ENCODE measurements around the gene IL20RA. TPM values are rescaled to one million over a fixed set of nuclear protein-coding genes. Genes with fewer than 3 reads are reported as not detected.

Gene IL20RA
- polyA plus RNA-seq, 4 donors = 0.81 to 3.0 (median 1.4) TPM

DNA sequence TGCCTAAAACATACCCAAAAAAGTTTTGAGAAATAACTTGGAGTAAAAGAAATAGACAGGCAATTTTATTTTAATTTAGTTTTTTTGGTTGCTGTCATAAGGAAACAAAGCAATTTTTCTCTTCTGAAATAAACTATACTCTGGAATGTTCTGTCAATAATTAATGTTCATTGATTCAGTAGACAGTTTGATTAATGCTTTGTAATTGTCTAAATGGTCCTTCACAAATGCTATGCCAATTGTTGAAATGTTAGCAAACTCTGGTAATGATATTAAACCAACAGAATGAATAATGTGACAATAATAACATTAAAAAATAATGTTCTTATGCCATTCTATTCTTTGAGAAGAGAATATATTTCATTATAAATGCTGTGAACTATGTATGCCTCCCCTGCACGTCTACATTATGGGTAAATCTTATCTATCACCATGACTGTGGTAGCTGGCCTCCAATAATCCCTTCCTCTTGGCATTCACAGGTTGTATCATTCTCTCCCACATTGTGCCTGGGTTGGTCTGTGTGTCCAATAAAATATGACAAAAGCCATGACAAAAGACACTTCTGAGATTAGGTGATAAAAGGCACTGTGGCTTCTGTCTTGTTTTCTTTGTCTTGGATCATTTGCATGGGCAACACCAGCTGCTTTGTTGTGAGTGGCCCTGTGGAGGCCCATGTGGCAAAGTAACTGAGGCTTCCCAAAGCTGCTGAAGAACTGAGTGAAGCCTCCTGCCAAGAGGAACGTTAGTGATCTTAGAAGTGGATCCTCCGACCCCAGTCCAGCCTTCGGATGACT is 25.1 kb downstream of the IL20RA start:
- FAIRE-seq = no peak

DNA sequence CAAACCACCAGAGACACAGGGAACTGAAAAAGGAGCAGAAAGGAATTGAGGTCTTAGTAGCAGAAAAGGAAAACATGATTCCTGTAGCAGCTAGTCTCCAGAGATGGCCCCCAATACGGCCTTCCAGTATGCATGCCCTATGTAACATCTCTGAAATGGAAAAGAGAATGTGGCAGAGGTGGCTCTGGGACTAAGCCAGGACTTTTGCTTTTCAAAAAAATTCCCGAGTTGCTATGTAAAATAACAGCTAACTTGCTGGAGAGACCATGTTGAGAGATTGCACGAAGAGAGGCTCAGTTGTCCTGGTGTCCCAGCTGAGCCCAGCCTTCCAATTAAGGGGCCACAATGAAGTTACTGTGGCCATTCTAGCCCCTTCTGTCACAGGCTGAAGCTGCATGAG is 27.7 kb downstream of the IL20RA start:
- DNase-seq (no peak), FAIRE-seq (no peak)
- H3K4me1 ChIP-seq (ENCODE audit: control insufficient read depth in 3 of 3, insufficient read depth in 2 of 3, low read depth in 1 of 3, low read length in 2 of 3) = no peaks in the 10 kb centered on the region
- H3K27me3 ChIP-seq (ENCODE audit: control insufficient read depth in 3 of 3, insufficient read depth in 3 of 3, low read length in 3 of 3) = no peaks in the 10 kb centered on the region
- H3K4me3 ChIP-seq (ENCODE audit: low read depth in 1 of 3, low read length in 3 of 3) = no peak overlapping the region
- no peaks in the 10 kb centered on the region for H3K36me3 ChIP-seq (ENCODE audit: control insufficient read depth in 3 of 3, insufficient read depth in 2 of 3, low read depth in 1 of 3, low read length in 3 of 3)
- H3K9me3 ChIP-seq (ENCODE audit: control insufficient read depth in 2 of 2, insufficient read depth in 1 of 2, low read depth in 1 of 2, low read length in 1 of 2) = peaks cover 0 to 4% of the 10 kb centered on the region in 2 donors
- 63 to 90% (median 70%) methylated on average over 3 of the region's 3 CpGs for WGBS, 3 donors
- H3K27ac ChIP-seq (ENCODE audit: low read depth in 1 of 3, low read length in 2 of 3) = no peak overlapping the region

More for the DNA sequence above, 25.1 kb downstream of the IL20RA start:
- DNase-seq = no peak
- Histone ChIP-seq H3K36me3 (ENCODE audit: control insufficient read depth in 3 of 3, insufficient read depth in 2 of 3, low read depth in 1 of 3, low read length in 3 of 3) (no peaks in the 10 kb centered on the region), H3K4me1 (ENCODE audit: control insufficient read depth in 3 of 3, insufficient read depth in 2 of 3, low read depth in 1 of 3, low read length in 2 of 3) (no peaks in the 10 kb centered on the region), H3K4me3 (ENCODE audit: low read depth in 1 of 3, low read length in 3 of 3) (no peak overlapping the region), H3K27me3 (ENCODE audit: control insufficient read depth in 3 of 3, insufficient read depth in 3 of 3, low read length in 3 of 3) (no peaks in the 10 kb centered on the region), H3K9me3 (ENCODE audit: control insufficient read depth in 2 of 2, insufficient read depth in 1 of 2, low read depth in 1 of 2, low read length in 1 of 2) (peaks cover 0 to 4% of the 10 kb centered on the region in 2 donors), H3K27ac (ENCODE audit: low read depth in 1 of 3, low read length in 2 of 3) (no peak overlapping the region)
- WGBS, 3 donors = 45 to 66% (median 59%) methylated on average over 4 of the region's 4 CpGs

GRCh38 chr6:137016356-137016755 is 28.4 kb downstream of the IL20RA start:
- FAIRE-seq (no peak), DNase-seq (no peak)
- Histone ChIP-seq H3K36me3 (ENCODE audit: control insufficient read depth in 3 of 3, insufficient read depth in 2 of 3, low read depth in 1 of 3, low read length in 3 of 3) (no peaks in the 10 kb centered on the region), H3K27me3 (ENCODE audit: control insufficient read depth in 3 of 3, insufficient read depth in 3 of 3, low read length in 3 of 3) (no peaks in the 10 kb centered on the region), H3K4me1 (ENCODE audit: control insufficient read depth in 3 of 3, insufficient read depth in 2 of 3, low read depth in 1 of 3, low read length in 2 of 3) (no peaks in the 10 kb centered on the region), H3K27ac (ENCODE audit: low read depth in 1 of 3, low read length in 2 of 3) (no peak overlapping the region), H3K9me3 (ENCODE audit: control insufficient read depth in 2 of 2, insufficient read depth in 1 of 2, low read depth in 1 of 2, low read length in 1 of 2) (peaks cover 0 to 4% of the 10 kb centered on the region in 2 donors), H3K4me3 (ENCODE audit: low read depth in 1 of 3, low read length in 3 of 3) (no peak overlapping the region)
- WGBS, 3 donors = 50 to 88% (median 82%) methylated on average over 2 of the region's 2 CpGs

GRCh38 chr6:137015943-137016342 is 28.8 kb downstream of the IL20RA start:
- H3K4me1 ChIP-seq (ENCODE audit: control insufficient read depth in 3 of 3, insufficient read depth in 2 of 3, low read depth in 1 of 3, low read length in 2 of 3) = no peaks in the 10 kb centered on the region
- DNase-seq (no peak), FAIRE-seq (no peak)
- no peak overlapping the region for H3K4me3 ChIP-seq (ENCODE audit: low read depth in 1 of 3, low read length in 3 of 3)
- no peaks in the 10 kb centered on the region for H3K36me3 ChIP-seq (ENCODE audit: control insufficient read depth in 3 of 3, insufficient read depth in 2 of 3, low read depth in 1 of 3, low read length in 3 of 3)
- no peaks in the 10 kb centered on the region for H3K27me3 ChIP-seq (ENCODE audit: control insufficient read depth in 3 of 3, insufficient read depth in 3 of 3, low read length in 3 of 3)
- H3K27ac ChIP-seq (ENCODE audit: low read depth in 1 of 3, low read length in 2 of 3) = no peak overlapping the region
- 68 to 72% (median 71%) methylated on average over 4 of the region's 4 CpGs for WGBS, 3 donors
- peaks cover 0 to 4% of the 10 kb centered on the region in 2 donors for H3K9me3 ChIP-seq (ENCODE audit: control insufficient read depth in 2 of 2, insufficient read depth in 1 of 2, low read depth in 1 of 2, low read length in 1 of 2)

DNA sequence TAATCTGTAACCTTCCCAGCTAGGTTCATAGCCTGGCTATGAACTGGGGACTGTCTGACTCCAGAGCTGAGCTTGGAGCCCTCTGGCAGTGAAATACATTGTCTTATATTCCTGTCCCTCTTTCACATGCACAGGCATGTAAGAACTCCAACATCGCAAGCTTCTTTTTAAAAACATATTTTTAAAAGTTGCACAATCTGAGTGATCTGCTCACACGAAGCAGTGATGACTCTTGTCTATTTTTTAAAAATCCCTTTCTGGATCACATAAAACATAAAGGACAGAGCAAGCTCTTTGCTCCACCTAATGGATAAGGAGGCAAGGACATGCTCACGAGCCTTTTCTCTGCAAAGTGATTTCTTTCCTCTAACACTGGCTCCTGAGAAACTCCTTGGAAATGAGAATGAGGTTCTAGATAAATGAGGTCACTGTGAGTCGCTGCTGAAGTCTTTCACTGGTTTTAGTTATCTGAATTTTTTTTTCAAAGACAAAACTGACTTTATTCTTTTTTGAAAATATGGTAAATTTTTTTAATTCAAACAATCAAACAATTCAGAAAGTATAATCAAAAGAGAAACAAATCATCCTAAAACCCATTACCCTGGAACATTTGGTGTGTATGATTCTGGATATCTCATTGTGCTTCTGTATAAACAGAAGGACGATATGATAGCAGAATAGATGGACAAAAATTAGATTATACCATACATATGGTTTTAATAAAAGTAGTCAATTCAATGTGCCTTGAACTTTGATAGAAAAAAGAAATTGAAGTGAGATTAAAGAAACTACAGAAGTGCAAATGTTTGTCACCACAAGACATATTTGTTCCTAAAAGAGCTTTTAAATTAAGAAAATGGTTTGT is 30.8 kb downstream of the IL20RA start:
- H3K27me3 ChIP-seq (ENCODE audit: control insufficient read depth in 3 of 3, insufficient read depth in 3 of 3, low read length in 3 of 3) = no peaks in the 10 kb centered on the region
- no peaks in the 10 kb centered on the region for H3K36me3 ChIP-seq (ENCODE audit: control insufficient read depth in 3 of 3, insufficient read depth in 2 of 3, low read depth in 1 of 3, low read length in 3 of 3)
- H3K4me3 ChIP-seq (ENCODE audit: low read depth in 1 of 3, low read length in 3 of 3) = no peak overlapping the region
- FAIRE-seq (no peak), DNase-seq (peak; percentile 42 to 44)
- no peaks in the 10 kb centered on the region for H3K4me1 ChIP-seq (ENCODE audit: control insufficient read depth in 3 of 3, insufficient read depth in 2 of 3, low read depth in 1 of 3, low read length in 2 of 3)
- no peaks in the 10 kb centered on the region for H3K9me3 ChIP-seq (ENCODE audit: control insufficient read depth in 2 of 2, insufficient read depth in 1 of 2, low read depth in 1 of 2, low read length in 1 of 2)
- 34% methylated on average over 5 of the region's 5 CpGs for WGBS, 3 donors
- no peak overlapping the region for H3K27ac ChIP-seq (ENCODE audit: low read depth in 1 of 3, low read length in 2 of 3)

- Histone ChIP-seq H3K36me3 (ENCODE audit: control insufficient read depth in 3 of 3, insufficient read depth in 2 of 3, low read depth in 1 of 3, low read length in 3 of 3) (peaks cover 0 to 2% (median 0%) of the 10 kb centered on the region in 3 donors), H3K27ac (ENCODE audit: low read depth in 1 of 3, low read length in 2 of 3) (no peak overlapping the region), H3K4me3 (ENCODE audit: low read depth in 1 of 3, low read length in 3 of 3) (no peak overlapping the region), H3K27me3 (ENCODE audit: control insufficient read depth in 3 of 3, insufficient read depth in 3 of 3, low read length in 3 of 3) (no peaks in the 10 kb centered on the region), H3K4me1 (ENCODE audit: control insufficient read depth in 3 of 3, insufficient read depth in 2 of 3, low read depth in 1 of 3, low read length in 2 of 3) (no peaks in the 10 kb centered on the region), H3K9me3 (ENCODE audit: control insufficient read depth in 2 of 2, insufficient read depth in 1 of 2, low read depth in 1 of 2, low read length in 1 of 2) (no peaks in the 10 kb centered on the region)
- FAIRE-seq (no peak), DNase-seq (no peak)
- WGBS, 3 donors = 84 to 90% (median 88%) methylated on average over 1 of the region's 1 CpG
Measured at GRCh38 chr6:137013031-137013430, 31.7 kb downstream of the IL20RA start.

GRCh38 chr6:137011406-137011805 is 33.4 kb downstream of the IL20RA start:
- Histone ChIP-seq H3K9me3 (ENCODE audit: control insufficient read depth in 2 of 2, insufficient read depth in 1 of 2, low read depth in 1 of 2, low read length in 1 of 2) (no peaks in the 10 kb centered on the region), H3K4me3 (ENCODE audit: low read depth in 1 of 3, low read length in 3 of 3) (no peak overlapping the region), H3K36me3 (ENCODE audit: control insufficient read depth in 3 of 3, insufficient read depth in 2 of 3, low read depth in 1 of 3, low read length in 3 of 3) (peaks cover 0 to 2% (median 0%) of the 10 kb centered on the region in 3 donors), H3K27ac (ENCODE audit: low read depth in 1 of 3, low read length in 2 of 3) (no peak overlapping the region), H3K27me3 (ENCODE audit: control insufficient read depth in 3 of 3, insufficient read depth in 3 of 3, low read length in 3 of 3) (no peaks in the 10 kb centered on the region), H3K4me1 (ENCODE audit: control insufficient read depth in 3 of 3, insufficient read depth in 2 of 3, low read depth in 1 of 3, low read length in 2 of 3) (no peaks in the 10 kb centered on the region)
- 72 to 83% (median 82%) methylated on average over 2 of the region's 2 CpGs for WGBS, 3 donors
- DNase-seq (no peak), FAIRE-seq (no peak)

DNA sequence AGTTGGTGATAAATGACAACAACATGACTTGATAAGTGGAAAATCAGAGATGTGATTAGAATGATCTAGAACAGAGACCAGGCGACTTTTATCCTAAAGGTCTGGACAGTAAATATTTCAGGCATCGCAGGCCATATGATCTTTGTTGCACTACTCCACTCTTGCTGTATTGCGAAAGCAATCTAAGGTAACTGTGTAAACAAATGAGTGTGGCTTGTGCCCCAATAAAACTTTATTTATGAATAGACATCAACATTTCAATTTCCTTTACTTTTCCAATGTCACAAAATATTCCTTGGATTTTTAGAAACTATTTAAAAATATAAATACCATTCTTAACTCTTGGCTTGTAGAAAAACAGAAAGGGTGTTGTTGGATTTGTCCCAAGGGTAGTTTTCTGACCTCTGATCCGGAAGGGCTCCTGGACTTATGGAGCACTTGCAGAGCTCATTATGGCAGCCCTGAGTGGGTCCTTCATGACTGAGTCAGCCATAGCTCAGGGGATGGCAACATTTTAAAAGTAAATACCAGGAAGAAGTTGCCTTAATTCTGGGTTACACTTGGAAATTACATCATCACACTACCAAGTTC is 34.5 kb downstream of the IL20RA start:
- WGBS, 3 donors = 94 to 97% (median 95%) methylated on average over 4 of the region's 4 CpGs
- DNase-seq = no peak
- Histone ChIP-seq H3K9me3 (ENCODE audit: control insufficient read depth in 2 of 2, insufficient read depth in 1 of 2, low read depth in 1 of 2, low read length in 1 of 2) (no peaks in the 10 kb centered on the region), H3K36me3 (ENCODE audit: control insufficient read depth in 3 of 3, insufficient read depth in 2 of 3, low read depth in 1 of 3, low read length in 3 of 3) (peaks cover 0 to 2% (median 0%) of the 10 kb centered on the region in 3 donors), H3K4me1 (ENCODE audit: control insufficient read depth in 3 of 3, insufficient read depth in 2 of 3, low read depth in 1 of 3, low read length in 2 of 3) (no peaks in the 10 kb centered on the region), H3K4me3 (ENCODE audit: low read depth in 1 of 3, low read length in 3 of 3) (no peak overlapping the region), H3K27me3 (ENCODE audit: control insufficient read depth in 3 of 3, insufficient read depth in 3 of 3, low read length in 3 of 3) (peaks cover 0 to 2% (median 0%) of the 10 kb centered on the region in 3 donors), H3K27ac (ENCODE audit: low read depth in 1 of 3, low read length in 2 of 3) (no peak overlapping the region)
- FAIRE-seq = no peak
